NT2/D1 (cell line): ENCODE measurements around the gene RNF114.

Source experiments
- SUZ12 ChIP-seq: IDR thresholded peaks from 2 replicates; pipeline ENCODE4 v1.6.1; 2011; ENCODE audit not compliant: insufficient read length, insufficient read depth; ENCODE audit errors: extremely low read depth
- YY1 ChIP-seq: IDR thresholded peaks from 2 replicates; pipeline ENCODE4 v1.6.1; 2011; ENCODE audit not compliant: insufficient read length, insufficient read depth
- ZNF274 ChIP-seq: IDR thresholded peaks from 2 replicates; pipeline ENCODE4 v1.6.1; 2011; ENCODE audit warnings: mild to moderate bottlenecking, low read depth, low read length

DNA sequence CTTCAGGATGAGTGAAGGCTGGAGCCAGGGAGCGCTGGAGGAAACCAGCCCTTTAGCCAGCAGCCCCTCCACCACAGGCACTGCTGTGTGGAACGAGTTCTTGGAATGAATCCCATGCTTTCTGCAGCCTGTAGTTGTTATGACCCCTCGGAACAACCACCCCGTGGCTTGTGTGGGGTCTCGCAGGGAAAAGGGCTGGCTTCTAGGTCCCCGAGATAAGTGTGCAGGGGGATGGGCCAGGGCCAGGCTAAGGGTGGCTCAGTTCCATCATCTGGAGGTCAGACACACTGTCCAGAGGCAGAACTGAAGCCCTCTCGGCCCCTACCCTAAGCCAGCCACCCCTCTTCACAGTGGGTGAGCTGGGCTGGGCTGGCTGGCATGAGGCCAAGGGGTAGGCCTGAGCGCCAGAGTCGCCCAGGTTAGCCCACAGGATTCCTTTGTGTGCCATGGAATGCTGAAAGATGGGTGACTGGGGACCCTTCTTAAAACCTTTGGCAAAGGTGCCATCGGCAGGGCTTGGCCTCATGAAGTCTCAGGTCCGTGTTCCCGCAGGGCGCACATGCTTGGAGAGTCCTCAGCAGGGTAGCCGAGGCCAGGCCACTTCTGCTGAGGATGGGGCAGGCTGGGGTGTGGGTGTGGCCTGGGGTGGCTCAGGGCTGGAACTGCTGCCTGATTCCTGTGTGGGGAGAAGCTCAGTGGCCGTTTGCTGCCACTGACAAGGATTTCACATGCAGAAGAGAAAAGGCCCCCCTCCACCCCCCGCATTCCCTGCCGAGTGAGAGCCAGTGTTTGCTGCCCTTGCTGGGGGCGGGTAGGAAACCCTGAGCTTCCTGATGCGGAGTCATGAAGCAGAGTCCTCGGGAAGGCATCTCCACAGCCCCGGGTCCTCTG, 45.5 kb upstream of the RNF114 start:
- TF ChIP-seq YY1 = no peak
- no peak for TF ChIP-seq ZNF274
- no peak for TF ChIP-seq SUZ12
